ENCODE measurements around the gene ZCCHC17. TPM values are rescaled to one million over a fixed set of nuclear protein-coding genes. Genes with fewer than 3 reads are reported as not detected.
"Not testable (repeated sequence)": the region's sequence is repeated elsewhere in the genome, so short reads cannot be mapped to it uniquely, and the experiment has no call there.

Gene ZCCHC17
- total RNA-seq: 10 to 100 TPM; 23.0 to 23.1 TPM

- H3K4me3 Mint-ChIP-seq: no peak within 1 kb of the TSS
- CTCF ChIA-PET: interaction anchor here (0.6 to 1.4 kb wide), 2 partner anchors 9 to 17 kb away, joined by 3 read pairs; no protein-coding TSS in a partner anchor
- H3K36me3 Mint-ChIP-seq (ENCODE audit: low read depth): peaks cover 27% of the 10 kb centered on the region
- no peak within 1 kb of the TSS for H3K27ac Mint-ChIP-seq
- no peaks in the 10 kb centered on the region for H3K27me3 Mint-ChIP-seq
- POLR2A ChIA-PET: interaction anchor here (0.6 to 0.7 kb wide), 5 partner anchors 284 to 1347 kb away, joined by 3 to 4 read pairs (median 4); no protein-coding TSS in a partner anchor
- peak; percentile 97 for DNase-seq
- H3K4me1 Mint-ChIP-seq: peaks cover 37% of the 10 kb centered on the region
- no peaks in the 10 kb centered on the region for H3K9me3 Mint-ChIP-seq
Observed at GRCh38 chr1:31296486-31297276, at the start of gene ZCCHC17, which contains the start of gene SNRNP40. Gene ZCCHC17 (plus strand): TSS chr1:31297032. CDS start chr1:31310099, 13,067 bp downstream. Gene SNRNP40 (minus strand): TSS chr1:31296788. CDS start chr1:31296751, 37 bp downstream.

- H3K4me1 Mint-ChIP-seq: no peaks in the 10 kb centered on the region
- ChIA-PET CTCF (no interaction called here), POLR2A (interaction anchor here (0.6 kb wide), 1 partner anchor 15 kb away, joined by 3 read pairs; no protein-coding TSS in a partner anchor)
- no peak for DNase-seq
- H3K36me3 Mint-ChIP-seq (ENCODE audit: low read depth): no peaks in the 10 kb centered on the region
- H3K9me3 Mint-ChIP-seq: no peaks in the 10 kb centered on the region
- H3K27me3 Mint-ChIP-seq: no peaks in the 10 kb centered on the region
- no peak overlapping the region for H3K4me3 Mint-ChIP-seq
- H3K27ac Mint-ChIP-seq: no peak overlapping the region
Observed at GRCh38 chr1:31248276-31248675, 48.6 kb upstream of the ZCCHC17 start.

GRCh38 chr1:31249854-31250253, 47.0 kb upstream of the ZCCHC17 start:
- Mint-ChIP-seq H3K36me3 (ENCODE audit: low read depth) (no peaks in the 10 kb centered on the region), H3K27ac (no peak overlapping the region), H3K4me3 (no peak overlapping the region), H3K9me3 (no peaks in the 10 kb centered on the region), H3K4me1 (no peaks in the 10 kb centered on the region), H3K27me3 (no peaks in the 10 kb centered on the region)
- POLR2A ChIA-PET: no interaction called here
- CTCF ChIA-PET: interaction anchor here (0.6 to 1.4 kb wide), 2 partner anchors 20 to 458 kb away, joined by 3 to 4 read pairs; no protein-coding TSS in a partner anchor
- no peak for DNase-seq

GRCh38 chr1:31257213-31257612, 39.6 kb upstream of the ZCCHC17 start:
- Mint-ChIP-seq H3K27me3 (no peaks in the 10 kb centered on the region), H3K4me3 (no peak overlapping the region), H3K27ac (no peak overlapping the region), H3K4me1 (no peaks in the 10 kb centered on the region), H3K9me3 (no peaks in the 10 kb centered on the region), H3K36me3 (ENCODE audit: low read depth) (peaks cover 31% of the 10 kb centered on the region)
- no peak for DNase-seq
- CTCF ChIA-PET: no interaction called here
- POLR2A ChIA-PET: no interaction called here

GRCh38 chr1:31258581-31258980, 38.3 kb upstream of the ZCCHC17 start:
- ChIA-PET CTCF (no interaction called here), POLR2A (no interaction called here)
- Mint-ChIP-seq H3K27me3 (no peaks in the 10 kb centered on the region), H3K4me1 (no peaks in the 10 kb centered on the region), H3K27ac (no peak overlapping the region), H3K36me3 (ENCODE audit: low read depth) (peaks cover 35% of the 10 kb centered on the region), H3K9me3 (no peaks in the 10 kb centered on the region), H3K4me3 (no peak overlapping the region)
- DNase-seq: no peak

GRCh38 chr1:31259746-31260145, 37.1 kb upstream of the ZCCHC17 start:
- no peaks in the 10 kb centered on the region for H3K27me3 Mint-ChIP-seq
- ChIA-PET CTCF (interaction anchor here (0.5 kb wide), 1 partner anchor 79 kb away, joined by 3 read pairs; no protein-coding TSS in a partner anchor), POLR2A (no interaction called here)
- no peaks in the 10 kb centered on the region for H3K9me3 Mint-ChIP-seq
- H3K36me3 Mint-ChIP-seq (ENCODE audit: low read depth): peaks cover 43% of the 10 kb centered on the region
- H3K4me1 Mint-ChIP-seq: no peaks in the 10 kb centered on the region
- no peak for DNase-seq
- H3K27ac Mint-ChIP-seq: no peak overlapping the region
- H3K4me3 Mint-ChIP-seq: no peak overlapping the region

- CTCF ChIA-PET: no interaction called here
- POLR2A ChIA-PET: interaction anchor here (0.6 kb wide), 1 partner anchor 939 kb away, joined by 3 read pairs; the partner anchor contains the start of gene CCDC28B
- no peaks in the 10 kb centered on the region for H3K9me3 Mint-ChIP-seq
- no peak overlapping the region for H3K4me3 Mint-ChIP-seq
- no peaks in the 10 kb centered on the region for H3K4me1 Mint-ChIP-seq
- H3K27me3 Mint-ChIP-seq: no peaks in the 10 kb centered on the region
- H3K36me3 Mint-ChIP-seq (ENCODE audit: low read depth): peaks cover 61% of the 10 kb centered on the region
- no peak for DNase-seq
- no peak overlapping the region for H3K27ac Mint-ChIP-seq
Observed at GRCh38 chr1:31261916-31262315, 34.9 kb upstream of the ZCCHC17 start.

- H3K27me3 Mint-ChIP-seq, H3K4me1 Mint-ChIP-seq, H3K4me3 Mint-ChIP-seq, POLR2A ChIA-PET, H3K27ac Mint-ChIP-seq, DNase-seq, H3K9me3 Mint-ChIP-seq: not testable (repeated sequence)
- peaks cover 66% of the 10 kb centered on the region for H3K36me3 Mint-ChIP-seq (ENCODE audit: low read depth)
- CTCF ChIA-PET: interaction anchor here (0.6 kb wide), 1 partner anchor 17 kb away, joined by 3 read pairs; no protein-coding TSS in a partner anchor
Observed at GRCh38 chr1:31262393-31262792, 34.4 kb upstream of the ZCCHC17 start.

GRCh38 chr1:31263408-31263807, 33.4 kb upstream of the ZCCHC17 start:
- CTCF ChIA-PET: interaction anchor here (0.6 to 0.8 kb wide), 4 partner anchors 20 to 343 kb away, joined by 3 to 4 read pairs (median 3); no protein-coding TSS in a partner anchor
- no peak overlapping the region for H3K4me3 Mint-ChIP-seq
- no peak for DNase-seq
- peaks cover 66% of the 10 kb centered on the region for H3K36me3 Mint-ChIP-seq (ENCODE audit: low read depth)
- H3K27me3 Mint-ChIP-seq: no peaks in the 10 kb centered on the region
- H3K9me3 Mint-ChIP-seq: no peaks in the 10 kb centered on the region
- POLR2A ChIA-PET: interaction anchor here (0.6 kb wide), 1 partner anchor 15 kb away, joined by 3 read pairs; no protein-coding TSS in a partner anchor
- no peaks in the 10 kb centered on the region for H3K4me1 Mint-ChIP-seq
- peak overlapping the region; percentile 50 for H3K27ac Mint-ChIP-seq

GRCh38 chr1:31264790-31265386, 31.9 kb upstream of the ZCCHC17 start:
- DNase-seq: no peak
- peak overlapping the region; percentile 41 for H3K27ac Mint-ChIP-seq
- peaks cover 64% of the 10 kb centered on the region for H3K36me3 Mint-ChIP-seq (ENCODE audit: low read depth)
- CTCF ChIA-PET: no interaction called here
- H3K9me3 Mint-ChIP-seq: no peaks in the 10 kb centered on the region
- no peaks in the 10 kb centered on the region for H3K4me1 Mint-ChIP-seq
- POLR2A ChIA-PET: interaction anchor here (0.6 kb wide), 1 partner anchor 439 kb away, joined by 3 read pairs; no protein-coding TSS in a partner anchor
- no peak overlapping the region for H3K4me3 Mint-ChIP-seq
- H3K27me3 Mint-ChIP-seq: no peaks in the 10 kb centered on the region

- CTCF ChIA-PET: no interaction called here
Observed at GRCh38 chr1:31266547-31266946, 30.3 kb upstream of the ZCCHC17 start.

GRCh38 chr1:31272369-31272768, 24.5 kb upstream of the ZCCHC17 start:
- ChIA-PET CTCF (no interaction called here), POLR2A (no interaction called here)
- no peaks in the 10 kb centered on the region for H3K9me3 Mint-ChIP-seq
- H3K36me3 Mint-ChIP-seq (ENCODE audit: low read depth): peaks cover 45% of the 10 kb centered on the region
- no peak overlapping the region for H3K4me3 Mint-ChIP-seq
- no peak overlapping the region for H3K27ac Mint-ChIP-seq
- no peaks in the 10 kb centered on the region for H3K27me3 Mint-ChIP-seq
- H3K4me1 Mint-ChIP-seq: peaks cover 3% of the 10 kb centered on the region
- no peak for DNase-seq

More at GRCh38 chr1:31266547-31266946, 30.3 kb upstream of the ZCCHC17 start:
- H3K4me1 Mint-ChIP-seq: no peaks in the 10 kb centered on the region
- H3K27me3 Mint-ChIP-seq: no peaks in the 10 kb centered on the region
- POLR2A ChIA-PET: no interaction called here
- H3K27ac Mint-ChIP-seq: no peak overlapping the region
- no peak for DNase-seq
- no peak overlapping the region for H3K4me3 Mint-ChIP-seq
- H3K9me3 Mint-ChIP-seq: no peaks in the 10 kb centered on the region
- H3K36me3 Mint-ChIP-seq (ENCODE audit: low read depth): peaks cover 70% of the 10 kb centered on the region

GRCh38 chr1:31273619-31274018, 23.2 kb upstream of the ZCCHC17 start:
- H3K27me3 Mint-ChIP-seq: no peaks in the 10 kb centered on the region
- POLR2A ChIA-PET: no interaction called here
- peaks cover 42% of the 10 kb centered on the region for H3K36me3 Mint-ChIP-seq (ENCODE audit: low read depth)
- H3K9me3 Mint-ChIP-seq: no peaks in the 10 kb centered on the region
- CTCF ChIA-PET: interaction anchor here (0.6 kb wide), 2 partner anchors 270 to 732 kb away, joined by 3 read pairs; no protein-coding TSS in a partner anchor
- no peak for DNase-seq
- no peak overlapping the region for H3K27ac Mint-ChIP-seq
- no peak overlapping the region for H3K4me3 Mint-ChIP-seq
- H3K4me1 Mint-ChIP-seq: peaks cover 3% of the 10 kb centered on the region
